Lower leg skin (tissue), 3 donors: ENCODE data around the gene CYYR1.

Experiments
- POLR2A ChIP-seq, 2 donors: fragments of 450-650 bp; IDR thresholded peaks; one replicate each; pipeline ENCODE4 v1.6.1; 2016 to 2017; ENCODE audit warnings: antibody characterized with exemption in 2 of 2, mild to moderate bottlenecking in 1 of 2, moderate library complexity in 1 of 2
- TF ChIP-seq, protein P1 (sequence below), 3 donors: fragments of 450-650 bp; IDR thresholded peaks; one replicate each; pipeline ENCODE4 v1.5.1; 2016; ENCODE audit warnings: antibody characterized with exemption in 3 of 3, mild to moderate bottlenecking in 3 of 3, moderate library complexity in 2 of 3

DNA sequence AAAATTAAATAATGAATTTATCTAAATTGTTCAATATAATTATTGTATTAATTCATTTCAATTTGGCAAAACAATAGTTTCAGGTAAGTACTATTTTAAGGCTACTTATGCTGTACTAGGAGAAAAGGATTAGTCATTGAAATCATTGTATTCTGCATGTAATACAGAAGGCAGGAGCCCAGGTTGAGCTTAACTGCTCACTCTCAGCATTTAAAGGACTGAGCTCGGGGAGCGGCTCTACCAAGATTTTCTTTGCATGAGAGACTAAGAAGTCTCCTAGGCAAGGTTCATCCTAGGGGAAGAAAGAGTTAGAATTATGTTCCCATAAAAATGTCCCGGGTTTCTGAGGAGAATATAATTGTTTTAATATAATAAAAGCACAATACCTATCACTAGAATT, 112.5 kb downstream of the CYYR1 start:
- TF ChIP-seq, protein P1, sequence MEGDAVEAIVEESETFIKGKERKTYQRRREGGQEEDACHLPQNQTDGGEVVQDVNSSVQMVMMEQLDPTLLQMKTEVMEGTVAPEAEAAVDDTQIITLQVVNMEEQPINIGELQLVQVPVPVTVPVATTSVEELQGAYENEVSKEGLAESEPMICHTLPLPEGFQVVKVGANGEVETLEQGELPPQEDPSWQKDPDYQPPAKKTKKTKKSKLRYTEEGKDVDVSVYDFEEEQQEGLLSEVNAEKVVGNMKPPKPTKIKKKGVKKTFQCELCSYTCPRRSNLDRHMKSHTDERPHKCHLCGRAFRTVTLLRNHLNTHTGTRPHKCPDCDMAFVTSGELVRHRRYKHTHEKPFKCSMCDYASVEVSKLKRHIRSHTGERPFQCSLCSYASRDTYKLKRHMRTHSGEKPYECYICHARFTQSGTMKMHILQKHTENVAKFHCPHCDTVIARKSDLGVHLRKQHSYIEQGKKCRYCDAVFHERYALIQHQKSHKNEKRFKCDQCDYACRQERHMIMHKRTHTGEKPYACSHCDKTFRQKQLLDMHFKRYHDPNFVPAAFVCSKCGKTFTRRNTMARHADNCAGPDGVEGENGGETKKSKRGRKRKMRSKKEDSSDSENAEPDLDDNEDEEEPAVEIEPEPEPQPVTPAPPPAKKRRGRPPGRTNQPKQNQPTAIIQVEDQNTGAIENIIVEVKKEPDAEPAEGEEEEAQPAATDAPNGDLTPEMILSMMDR (IDR thresholded peaks at IDR 0.05), result no peak
- no peak for TF ChIP-seq POLR2A (IDR thresholded peaks at IDR 0.05)
